Stimulated activated CD8-positive, alpha-beta memory T cell treated with anti-CD3 and anti-CD28 coated beads, Interleukin-4, amount 100 ng/mL, for 48 hours (primary cell): ENCODE results near the gene INPP5B.
"Not testable (repeated sequence)": the region's sequence is repeated elsewhere in the genome, so short reads cannot be mapped to it uniquely, and the experiment has no call there.

Experiments used
- DNase-seq: peaks from one replicate; pipeline ENCODE4 v3.0.0-alpha.2; 2020

Gene INPP5B

GRCh38 chr1:37946703-37947360 lies at the start of gene INPP5B:
Gene INPP5B (minus strand): TSS chr1:37947053. CDS start chr1:37946308, 745 bp downstream.
- peak; percentile 87 for DNase-seq

- no peak for DNase-seq
Observed at GRCh38 chr1:37995751-37996345, 49.0 kb upstream of the INPP5B start.

GRCh38 chr1:37994886-37995566 lies 48.2 kb upstream of the INPP5B start:
- DNase-seq = no peak

GRCh38 chr1:37989361-37989930 lies 42.6 kb upstream of the INPP5B start:
- DNase-seq = peak; percentile 58

- DNase-seq = no peak
Observed at GRCh38 chr1:37987679-37988078, 40.8 kb upstream of the INPP5B start.

- DNase-seq = no peak
Observed at GRCh38 chr1:37983546-37983945, 36.7 kb upstream of the INPP5B start.

- DNase-seq = no peak
Observed at GRCh38 chr1:37978541-37978940, 31.7 kb upstream of the INPP5B start.

- not testable (repeated sequence) for DNase-seq
Observed at GRCh38 chr1:37975083-37975482, 28.2 kb upstream of the INPP5B start.

GRCh38 chr1:37974567-37974966 lies 27.7 kb upstream of the INPP5B start:
- no peak for DNase-seq

- not testable (repeated sequence) for DNase-seq
Observed at GRCh38 chr1:37973684-37974083, 26.8 kb upstream of the INPP5B start.

GRCh38 chr1:37965301-37965700 lies 18.4 kb upstream of the INPP5B start:
- no peak for DNase-seq

GRCh38 chr1:37964106-37964505 lies 17.3 kb upstream of the INPP5B start:
- DNase-seq = not testable (repeated sequence)

GRCh38 chr1:37958690-37959089 lies 11.8 kb upstream of the INPP5B start:
- no peak for DNase-seq

- DNase-seq = no peak
Observed at GRCh38 chr1:37955685-37956084, 8.8 kb upstream of the INPP5B start.

- DNase-seq = no peak
Observed at GRCh38 chr1:37954316-37954971, 7.6 kb upstream of the INPP5B start.

- DNase-seq = no peak
Observed at GRCh38 chr1:37952738-37953137, 5.9 kb upstream of the INPP5B start.

GRCh38 chr1:37951783-37952624 lies 5.2 kb upstream of the INPP5B start:
- no peak for DNase-seq

GRCh38 chr1:37951041-37951782 lies 4.4 kb upstream of the INPP5B start:
- DNase-seq = no peak

- no peak for DNase-seq
Observed at GRCh38 chr1:37949524-37950152, 2.8 kb upstream of the INPP5B start.

GRCh38 chr1:37948841-37949240 lies 2.0 kb upstream of the INPP5B start:
- DNase-seq = no peak

- DNase-seq = no peak
Observed at GRCh38 chr1:37948166-37948565, 1.3 kb upstream of the INPP5B start.
